RWPE2 (cell line): ENCODE data around the gene OS9.

Experiments used
- ATAC-seq: fragments of 200-7000 bp; cut with Tn5 transposase; 3 replicates; pipeline ENCODE4 v1.9.1; 2021; ENCODE audit warnings: low read depth
- DNase-seq: peaks from one replicate; pipeline ENCODE4 v3.0.0-alpha.2; 2020; ENCODE audit warnings: low spot score
- H3K27ac ChIP-seq: fragments of 450-650 bp; 2 replicates; pipeline ENCODE4 v1.5.1; 2017; ENCODE audit warnings: mild to moderate bottlenecking; ENCODE audit not compliant: poor library complexity, severe bottlenecking
- H3K27me3 ChIP-seq: fragments of 250-450 bp; sonication (Bioruptor Pico); 2 replicates; pipeline ENCODE4 v1.5.1; 2021; ENCODE audit warnings: mild to moderate bottlenecking, moderate library complexity; ENCODE audit not compliant: insufficient read depth, poor library complexity, severe bottlenecking
- H3K36me3 ChIP-seq: fragments of 250-450 bp; sonication (Bioruptor Pico); 2 replicates; pipeline ENCODE4 v1.5.1; 2020; ENCODE audit warnings: low read depth, mild to moderate bottlenecking, moderate library complexity
- H3K4me1 ChIP-seq: fragments of 250-450 bp; sonication (Bioruptor Pico); 2 replicates; pipeline ENCODE4 v1.5.1; 2021; ENCODE audit warnings: mild to moderate bottlenecking, moderate library complexity; ENCODE audit not compliant: insufficient read depth, poor library complexity, severe bottlenecking
- H3K4me3 ChIP-seq: fragments of 250-450 bp; sonication (Bioruptor Pico); 2 replicates; pipeline ENCODE4 v1.5.1; 2021; ENCODE audit warnings: mild to moderate bottlenecking, moderate library complexity; ENCODE audit not compliant: severe bottlenecking
- H3K9me3 ChIP-seq: fragments of 250-450 bp; sonication (Bioruptor Pico); 2 replicates; pipeline ENCODE4 v1.5.1; 2021; ENCODE audit warnings: mild to moderate bottlenecking, moderate library complexity; ENCODE audit not compliant: severe bottlenecking
- TF ChIP-seq, protein P1 (sequence below): fragments of 450-650 bp; IDR thresholded peaks from one replicate; pipeline ENCODE4 v1.5.1; 2017; ENCODE audit warnings: mild to moderate bottlenecking, moderate library complexity; ENCODE audit not compliant: poor library complexity, severe bottlenecking

The OS9 gene

GRCh38 chr12:57749061-57749460 is 55.1 kb downstream of the OS9 start:
- DNase-seq (no peak), ATAC-seq (no peak)
- no peaks in the 10 kb centered on the region for H3K9me3 ChIP-seq
- TF ChIP-seq, protein P1, sequence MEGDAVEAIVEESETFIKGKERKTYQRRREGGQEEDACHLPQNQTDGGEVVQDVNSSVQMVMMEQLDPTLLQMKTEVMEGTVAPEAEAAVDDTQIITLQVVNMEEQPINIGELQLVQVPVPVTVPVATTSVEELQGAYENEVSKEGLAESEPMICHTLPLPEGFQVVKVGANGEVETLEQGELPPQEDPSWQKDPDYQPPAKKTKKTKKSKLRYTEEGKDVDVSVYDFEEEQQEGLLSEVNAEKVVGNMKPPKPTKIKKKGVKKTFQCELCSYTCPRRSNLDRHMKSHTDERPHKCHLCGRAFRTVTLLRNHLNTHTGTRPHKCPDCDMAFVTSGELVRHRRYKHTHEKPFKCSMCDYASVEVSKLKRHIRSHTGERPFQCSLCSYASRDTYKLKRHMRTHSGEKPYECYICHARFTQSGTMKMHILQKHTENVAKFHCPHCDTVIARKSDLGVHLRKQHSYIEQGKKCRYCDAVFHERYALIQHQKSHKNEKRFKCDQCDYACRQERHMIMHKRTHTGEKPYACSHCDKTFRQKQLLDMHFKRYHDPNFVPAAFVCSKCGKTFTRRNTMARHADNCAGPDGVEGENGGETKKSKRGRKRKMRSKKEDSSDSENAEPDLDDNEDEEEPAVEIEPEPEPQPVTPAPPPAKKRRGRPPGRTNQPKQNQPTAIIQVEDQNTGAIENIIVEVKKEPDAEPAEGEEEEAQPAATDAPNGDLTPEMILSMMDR: no peak
- H3K4me3 ChIP-seq: no peak overlapping the region
- no peaks in the 10 kb centered on the region for H3K27me3 ChIP-seq
- peaks cover 9% of the 10 kb centered on the region for H3K4me1 ChIP-seq
- peaks cover 53% of the 10 kb centered on the region for H3K36me3 ChIP-seq
- no peak overlapping the region for H3K27ac ChIP-seq

DNA sequence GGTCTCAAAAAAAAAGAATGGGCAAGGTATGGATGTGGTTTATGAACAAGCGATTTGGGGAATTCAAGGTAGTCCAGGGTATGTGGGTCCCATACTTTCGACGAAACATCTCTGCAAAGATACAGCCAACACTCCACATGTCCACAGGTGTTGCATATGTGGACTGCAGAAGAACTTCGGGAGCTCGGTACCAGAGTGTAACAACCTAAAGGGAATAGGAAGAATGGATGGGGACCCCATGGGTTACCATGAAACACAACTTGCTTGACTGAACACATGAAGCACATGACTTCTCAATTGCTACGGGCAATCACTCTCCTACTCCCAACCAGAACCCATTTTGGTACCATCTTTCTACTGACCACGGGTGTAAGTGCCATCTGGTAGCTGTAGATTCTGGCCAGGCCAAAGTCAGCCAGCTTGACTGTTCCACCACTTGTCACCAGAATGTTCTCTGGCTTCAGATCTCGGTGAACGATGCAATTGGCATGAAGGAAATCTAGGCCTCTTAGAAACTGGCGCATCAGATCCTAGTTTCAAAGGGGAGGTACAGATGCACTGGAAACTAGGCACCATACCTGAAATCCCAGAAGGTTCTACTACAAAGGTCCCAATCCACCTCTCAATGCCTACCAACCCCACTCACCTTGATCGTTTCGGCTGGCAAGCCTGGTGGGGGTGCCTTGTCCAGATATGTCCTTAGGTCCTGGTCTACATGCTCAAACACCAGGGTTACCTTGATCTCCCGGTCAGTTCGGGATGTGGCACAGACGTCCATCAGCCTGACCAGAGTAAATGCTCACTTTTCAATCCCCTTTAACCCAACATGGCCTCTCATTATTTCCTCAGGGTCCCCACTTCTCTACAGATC is 56.9 kb downstream of the OS9 start:
- H3K36me3 ChIP-seq: peaks cover 53% of the 10 kb centered on the region
- peak overlapping the region; percentile 53 for H3K27ac ChIP-seq
- ATAC-seq (no peak), DNase-seq (no peak)
- H3K9me3 ChIP-seq: no peaks in the 10 kb centered on the region
- TF ChIP-seq, protein P1: no peak
- no peaks in the 10 kb centered on the region for H3K27me3 ChIP-seq
- peaks cover 10% of the 10 kb centered on the region for H3K4me1 ChIP-seq
- peak overlapping the region; percentile 82 for H3K4me3 ChIP-seq

DNA sequence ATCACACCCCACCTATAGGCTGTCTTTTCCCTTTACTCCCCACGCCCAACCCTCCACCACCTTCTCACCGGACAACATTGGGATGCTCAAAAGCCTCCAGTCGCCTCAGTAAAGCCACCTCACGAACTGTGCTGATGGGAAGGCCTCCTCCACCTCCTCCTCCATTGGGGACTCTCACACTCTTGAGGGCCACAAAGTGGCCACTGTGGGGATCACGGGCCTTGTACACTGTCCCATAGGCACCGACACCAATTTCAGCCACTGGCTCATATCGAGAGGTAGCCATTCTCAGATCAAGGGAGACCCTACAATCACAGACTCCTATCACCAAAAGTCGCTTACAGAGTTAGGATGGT is 57.5 kb downstream of the OS9 start:
- DNase-seq (no peak), ATAC-seq (no peak)
- Histone ChIP-seq H3K9me3 (no peaks in the 10 kb centered on the region), H3K27me3 (no peaks in the 10 kb centered on the region), H3K27ac (peak overlapping the region; percentile 53), H3K4me3 (peak overlapping the region; percentile 82), H3K4me1 (peaks cover 8% of the 10 kb centered on the region), H3K36me3 (peaks cover 48% of the 10 kb centered on the region)
- TF ChIP-seq, protein P1: no peak

- Histone ChIP-seq H3K36me3 (peaks cover 42% of the 10 kb centered on the region), H3K27me3 (no peaks in the 10 kb centered on the region), H3K4me1 (peaks cover 8% of the 10 kb centered on the region), H3K9me3 (no peaks in the 10 kb centered on the region), H3K27ac (peak within 1 kb of the TSS; percentile 65), H3K4me3 (peak within 1 kb of the TSS; percentile 82)
- DNase-seq (peak; percentile 99), ATAC-seq (peak; percentile 69)
- TF ChIP-seq, protein P1: no peak
Measured at GRCh38 chr12:57751788-57752667, 58.1 kb downstream of the OS9 start, which contains the start of gene CDK4. Gene CDK4, minus strand, starts transcription at chr12:57752310. Its CDS starts 593 bp downstream, at chr12:57751717.
